Stimulated activated CD4-positive, alpha-beta T cell treated with anti-CD3 and anti-CD28 coated beads, Interleukin-12 subunit alpha, Interleukin-12 subunit beta, amount 100 ng/mL, for 4 hours (primary cell): ENCODE results near the gene NPSR1.
"Not testable (repeated sequence)": the region's sequence is repeated elsewhere in the genome, so short reads cannot be mapped to it uniquely, and the experiment has no call there.

ENCODE experiments used
- DNase-seq: peaks from one replicate; pipeline ENCODE4 v3.0.0-alpha.2; 2020

Gene NPSR1

GRCh38 chr7:34878944-34879735 is 221.1 kb downstream of the NPSR1 start:
- DNase-seq = not testable (repeated sequence)

GRCh38 chr7:34879871-34880270 is 221.9 kb downstream of the NPSR1 start:
- no peak for DNase-seq

- not testable (repeated sequence) for DNase-seq
These were observed 225.8 kb downstream of the NPSR1 start for GRCh38 chr7:34883855-34884254.

- DNase-seq = no peak
These were observed 228.8 kb downstream of the NPSR1 start for GRCh38 chr7:34886856-34887255.

GRCh38 chr7:34889951-34890350 is 231.9 kb downstream of the NPSR1 start:
- no peak for DNase-seq

- no peak for DNase-seq
These were observed 237.2 kb downstream of the NPSR1 start for GRCh38 chr7:34895202-34895601.
